Activated CD4-positive, alpha-beta T cell treated with anti-CD3 and anti-CD28 coated beads, Interleukin-10, Interleukin-2, amounts not matched to agents 100 ng/mL and 50 ng/mL, durations not matched to agents 16 hours and 8 hours (primary cell): ENCODE measurements around the gene EXPH5.
"Not testable (repeated sequence)": the region's sequence is repeated elsewhere in the genome, so short reads cannot be mapped to it uniquely, and the experiment has no call there.

Experiments used
- DNase-seq: peaks from one replicate; pipeline ENCODE4 v3.0.0-alpha.2; 2020

Gene EXPH5, protein sequence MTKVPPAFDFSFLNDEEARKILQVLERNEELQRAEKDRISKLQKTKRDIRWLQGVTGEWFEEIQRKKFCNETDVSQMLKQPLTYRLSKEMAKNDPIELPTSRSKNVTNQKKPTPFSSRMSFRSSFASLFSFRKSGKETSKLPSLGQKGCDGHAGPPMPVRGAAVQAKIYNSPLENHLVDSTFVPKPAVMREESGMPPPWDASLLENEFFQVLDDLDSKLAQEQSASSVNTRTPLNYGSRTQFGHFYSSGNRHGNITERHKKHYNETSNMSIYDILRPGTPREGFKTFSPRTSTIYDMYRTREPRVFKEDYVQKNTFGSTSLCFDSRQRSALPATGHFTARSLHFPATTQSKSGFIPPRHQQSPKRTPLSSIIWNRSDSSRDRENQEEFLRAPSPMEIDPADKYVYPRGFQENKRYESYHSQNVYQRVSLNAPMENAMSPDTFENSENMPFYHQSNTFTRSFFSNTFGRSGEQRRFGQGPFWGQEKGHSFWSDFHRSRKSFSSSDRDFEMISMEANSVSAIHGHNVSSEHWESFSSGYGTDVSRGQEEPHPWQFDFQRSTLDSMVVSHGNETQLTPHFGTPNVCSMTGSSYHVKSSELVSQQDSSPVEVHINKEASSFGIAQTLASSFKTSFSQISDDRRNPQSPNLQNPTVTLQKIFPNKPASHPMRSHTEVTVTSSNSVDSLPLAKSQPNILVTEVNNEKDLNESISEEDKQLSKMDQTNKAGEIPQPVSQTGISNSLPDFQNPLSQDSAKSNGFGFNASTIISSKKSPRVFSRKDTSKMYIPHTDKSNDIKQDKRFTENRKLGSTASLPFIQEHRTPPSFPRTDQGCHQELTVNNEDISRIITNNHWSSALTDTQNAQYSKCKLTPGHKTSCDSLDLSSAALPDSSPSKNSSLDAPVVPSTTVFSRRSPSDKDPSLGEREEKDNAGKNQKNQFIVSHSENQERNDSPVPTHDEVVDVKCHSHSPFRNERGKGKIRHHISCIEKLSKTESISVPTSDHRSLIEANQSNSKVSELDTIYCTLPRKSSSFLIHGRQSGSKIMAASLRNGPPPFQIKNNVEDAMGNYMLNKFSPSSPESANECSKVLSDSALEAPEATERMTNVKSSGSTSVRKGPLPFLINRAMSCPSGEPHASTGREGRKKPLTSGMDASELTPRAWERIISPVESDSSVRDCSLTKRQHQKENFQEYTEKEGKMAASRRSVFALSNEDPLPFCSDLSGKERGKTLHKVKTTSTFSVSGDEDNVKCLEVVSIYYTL (N-terminal part only)

DNA sequence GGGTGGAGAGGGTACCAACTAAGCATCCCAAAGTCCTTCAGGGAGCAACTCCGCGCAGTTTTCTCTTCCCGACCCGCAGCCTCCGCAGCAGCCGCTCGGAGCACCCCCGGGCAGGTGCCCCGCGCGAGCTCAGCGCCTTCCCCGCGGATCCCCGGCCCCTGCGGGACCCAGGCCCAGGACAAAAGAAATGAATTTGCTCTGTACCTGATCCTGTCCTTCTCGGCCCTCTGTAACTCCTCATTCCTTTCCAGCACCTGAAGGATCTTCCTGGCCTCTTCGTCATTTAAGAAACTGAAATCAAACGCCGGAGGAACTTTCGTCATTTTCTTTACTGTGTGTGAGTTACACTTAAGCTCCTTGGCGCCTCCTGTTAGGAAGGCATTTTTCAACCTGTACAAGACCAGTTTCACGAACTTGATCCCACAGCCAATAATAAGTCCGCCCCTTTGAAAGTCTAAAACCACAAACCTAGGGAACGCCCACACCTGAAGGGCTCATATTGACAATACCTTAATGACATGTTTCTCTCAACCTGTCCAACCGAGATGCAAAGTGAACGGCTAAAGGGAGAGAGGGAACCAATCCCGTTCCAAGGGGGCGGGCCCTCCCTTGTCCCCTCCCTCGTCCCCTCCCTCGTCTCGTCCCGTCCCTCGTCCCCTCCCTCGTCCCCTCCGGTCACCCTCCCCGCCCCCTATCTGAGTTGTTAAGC lies at the start of gene EXPH5:
EXPH5 (minus strand) TSS at position 555 of the 709 bp plus-strand sequence; CDS start at position 323, 232 bp downstream.
- DNase-seq = peak; percentile 88

GRCh38 chr11:108641752-108642151 lies 48.2 kb upstream of the EXPH5 start:
- DNase-seq = not testable (repeated sequence)

DNA sequence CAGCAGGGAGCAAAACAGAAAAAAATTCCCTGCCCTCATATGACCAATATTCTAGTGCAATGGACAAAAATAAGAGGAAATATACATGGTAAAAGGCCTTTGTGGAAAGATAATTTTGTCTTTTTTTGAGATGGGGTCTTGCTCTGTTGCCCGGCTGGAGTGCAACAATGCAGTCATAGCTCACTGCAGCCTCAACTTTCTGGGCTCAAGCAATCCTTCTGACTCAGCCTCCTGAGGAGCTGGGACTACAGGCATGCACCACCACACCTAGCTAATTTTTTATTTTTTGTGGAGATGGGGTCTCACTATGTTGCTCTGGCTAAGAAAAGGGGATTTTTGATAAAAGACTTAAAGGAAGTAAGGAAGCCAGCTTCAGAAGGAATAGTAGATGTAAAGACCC lies 45.6 kb upstream of the EXPH5 start:
- no peak for DNase-seq

- no peak for DNase-seq
Observed at GRCh38 chr11:108636222-108636621, 42.7 kb upstream of the EXPH5 start.

DNA sequence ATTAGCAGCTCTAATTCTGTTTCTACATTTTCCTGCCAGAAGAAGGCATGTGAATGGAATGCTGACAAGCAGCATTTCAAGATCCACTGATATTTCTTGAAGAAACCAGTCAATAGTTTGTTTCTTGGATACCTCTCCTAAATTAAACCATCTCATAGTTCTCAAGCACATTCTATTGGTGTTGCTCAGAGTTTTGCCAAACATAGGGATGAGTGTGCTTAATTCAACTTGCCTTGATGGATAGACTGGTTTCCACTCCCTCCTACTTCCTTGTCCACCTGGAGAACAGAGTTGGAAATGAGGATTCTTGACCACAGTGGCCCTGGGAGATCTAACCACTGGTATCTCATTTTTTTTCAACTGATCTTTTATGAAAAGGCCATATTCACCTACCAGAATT lies 41.5 kb upstream of the EXPH5 start:
- DNase-seq = no peak

DNA sequence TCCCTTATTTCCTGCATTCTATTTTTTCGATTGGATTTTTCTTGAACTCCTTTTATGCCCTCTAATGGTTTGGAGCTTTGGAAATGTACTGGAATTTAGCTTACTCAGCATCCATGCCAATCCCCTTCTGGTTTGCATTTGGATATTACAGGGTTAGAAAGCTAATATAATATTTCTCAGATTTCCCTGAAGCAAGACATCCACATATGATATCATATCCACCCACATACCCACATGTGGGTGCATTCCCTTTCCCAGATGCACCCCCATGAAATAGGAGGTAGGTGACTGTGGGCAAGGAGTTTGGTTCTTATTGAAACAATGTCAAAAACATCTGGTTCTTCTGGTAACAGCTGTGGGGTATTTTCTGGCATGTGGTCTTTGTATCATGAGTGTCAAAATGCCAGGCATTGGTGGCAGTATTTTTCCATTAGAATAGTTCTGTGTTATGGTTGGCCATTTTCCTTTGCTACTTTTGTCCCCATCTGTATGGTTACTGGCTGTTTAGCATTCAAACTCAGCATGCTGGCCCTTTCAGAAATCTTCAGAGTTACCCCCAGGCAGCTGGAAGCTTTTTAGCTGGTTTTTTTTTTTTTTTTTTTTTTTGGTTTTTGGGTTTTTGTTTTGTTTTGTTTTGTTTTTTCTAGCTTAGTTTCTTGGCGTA lies 38.6 kb upstream of the EXPH5 start:
- no peak for DNase-seq

GRCh38 chr11:108629274-108629673 lies 35.7 kb upstream of the EXPH5 start:
- DNase-seq = no peak

GRCh38 chr11:108628812-108629211 lies 35.2 kb upstream of the EXPH5 start:
- no peak for DNase-seq

GRCh38 chr11:108628326-108628725 lies 34.8 kb upstream of the EXPH5 start:
- DNase-seq = no peak

DNA sequence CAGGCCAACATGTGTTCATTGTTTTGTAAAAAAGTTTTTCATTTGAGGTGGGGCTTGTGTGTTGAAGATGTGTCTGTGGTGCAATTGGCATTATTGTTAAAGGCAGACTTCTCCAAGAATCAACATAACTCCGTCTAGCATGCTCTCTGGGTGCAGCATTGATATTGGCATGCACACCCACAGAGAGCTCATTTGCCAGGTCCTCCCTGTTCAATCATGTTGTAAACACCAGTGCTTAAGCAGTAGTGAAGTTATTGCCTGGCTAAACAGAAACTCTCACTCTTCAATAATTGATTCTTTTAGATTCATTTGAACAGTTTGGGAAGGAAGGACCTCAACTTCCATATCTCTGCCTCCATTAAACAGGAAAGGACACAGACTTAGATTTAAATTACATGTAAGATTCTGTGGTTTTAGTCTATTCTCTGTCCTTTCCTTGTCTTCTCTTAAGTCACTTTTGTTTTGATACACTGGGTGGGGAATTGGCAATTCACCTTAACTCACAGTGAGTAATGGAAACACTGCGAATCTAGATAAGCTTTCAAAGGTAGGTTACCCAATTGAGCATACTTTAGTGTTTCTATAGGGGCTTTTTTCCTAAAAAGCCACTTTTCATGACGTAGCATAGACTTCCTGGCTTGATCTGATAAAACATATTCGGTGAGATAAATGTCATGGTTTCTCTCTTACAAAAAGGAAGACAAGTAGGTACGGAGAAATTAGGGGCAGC lies 30.8 kb upstream of the EXPH5 start:
- no peak for DNase-seq

- no peak for DNase-seq
Observed at GRCh38 chr11:108622341-108622740, 28.8 kb upstream of the EXPH5 start.

DNA sequence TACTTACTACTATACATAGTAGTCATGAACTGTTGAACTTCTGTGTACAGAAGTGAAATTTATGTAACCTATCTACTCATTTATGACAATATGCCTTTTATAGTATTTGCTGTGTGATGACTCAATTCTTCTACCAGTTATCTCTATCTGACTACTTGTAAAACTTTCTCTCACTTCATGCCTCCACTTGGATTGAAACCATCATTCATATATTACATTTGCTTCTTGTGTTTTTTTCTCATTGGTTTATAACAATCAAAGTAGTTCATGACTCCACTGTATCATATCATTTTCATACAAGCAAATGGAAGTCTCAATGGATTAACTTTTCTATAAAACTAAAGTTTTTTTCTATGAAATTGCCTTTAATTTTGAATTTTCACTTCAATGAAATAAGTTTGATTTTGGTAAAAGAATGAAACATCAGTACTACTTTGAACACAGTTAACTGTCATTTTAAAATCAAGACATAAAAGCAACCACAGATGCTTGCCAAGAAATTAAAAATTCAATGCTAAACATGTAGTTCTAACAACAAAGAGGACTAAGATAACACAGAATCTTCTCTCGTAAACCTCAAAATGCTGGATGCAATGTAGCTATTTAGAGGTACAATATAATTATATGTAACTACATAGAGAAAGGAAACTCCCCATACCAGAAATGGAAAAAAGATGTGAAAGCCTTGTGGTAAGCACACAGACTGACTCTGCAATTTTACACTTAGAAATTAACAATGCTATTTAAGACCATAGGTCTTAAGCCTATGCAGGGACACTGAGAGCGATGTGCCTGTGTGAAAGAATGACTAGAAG lies 27.6 kb upstream of the EXPH5 start:
- DNase-seq = peak; percentile 64

DNA sequence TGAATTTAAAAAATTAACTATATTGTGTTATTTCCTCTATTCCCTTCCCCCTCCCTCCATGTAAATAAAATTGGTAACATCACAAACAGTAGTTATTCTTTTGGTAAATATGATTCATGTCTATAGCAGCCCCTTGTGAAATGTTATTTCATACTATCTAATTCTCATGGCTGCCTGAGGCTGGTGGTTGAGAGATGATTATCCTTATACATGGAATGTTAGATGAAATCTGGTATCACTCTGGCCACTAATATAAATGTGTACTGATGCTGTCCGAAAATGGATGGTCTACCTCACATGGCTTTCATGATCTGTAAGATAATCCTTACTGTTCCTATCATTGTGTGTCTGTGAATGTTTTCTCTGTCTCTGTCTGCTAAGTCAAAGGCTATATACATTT lies 25.0 kb upstream of the EXPH5 start:
- no peak for DNase-seq

GRCh38 chr11:108617055-108617454 lies 23.5 kb upstream of the EXPH5 start:
- DNase-seq = no peak

DNA sequence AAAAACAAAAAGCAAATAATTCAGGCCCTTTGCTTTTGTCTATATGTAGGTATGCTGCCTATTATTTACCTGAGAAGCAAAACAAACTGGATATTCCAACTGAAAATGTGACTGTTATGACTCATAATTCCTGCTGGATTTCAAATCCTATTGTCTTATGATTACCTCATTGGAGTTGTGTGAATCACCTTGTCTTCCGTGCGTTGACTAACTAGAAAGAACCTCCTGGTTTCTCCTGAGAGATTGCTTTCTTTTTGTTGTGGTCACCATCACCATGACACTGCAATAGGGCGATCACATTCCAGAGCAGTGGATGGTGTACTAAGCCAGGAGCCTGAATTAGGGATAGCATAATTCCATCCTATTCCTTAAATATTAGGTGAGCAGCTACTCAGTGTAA lies 23.0 kb upstream of the EXPH5 start:
- no peak for DNase-seq

DNA sequence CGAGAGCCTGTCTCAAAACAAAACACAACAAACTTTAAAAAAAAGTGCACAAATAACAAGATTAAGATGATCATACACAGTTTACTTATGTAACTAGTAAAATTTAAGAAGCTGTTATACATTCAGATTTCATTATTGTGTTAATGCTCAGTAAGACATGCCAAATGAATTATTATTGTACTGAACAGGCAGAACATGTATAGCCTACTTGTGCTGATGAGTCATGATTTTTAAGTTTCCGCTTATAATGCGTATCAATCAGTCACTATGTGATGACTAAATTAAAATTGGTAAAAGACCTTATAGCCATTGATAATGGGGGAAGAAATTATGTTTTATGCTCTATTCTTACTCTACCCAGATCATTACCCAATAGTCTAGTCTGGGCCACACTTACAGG lies 20.5 kb upstream of the EXPH5 start:
- DNase-seq = no peak

GRCh38 chr11:108609682-108610081 lies 16.1 kb upstream of the EXPH5 start:
- DNase-seq = no peak

DNA sequence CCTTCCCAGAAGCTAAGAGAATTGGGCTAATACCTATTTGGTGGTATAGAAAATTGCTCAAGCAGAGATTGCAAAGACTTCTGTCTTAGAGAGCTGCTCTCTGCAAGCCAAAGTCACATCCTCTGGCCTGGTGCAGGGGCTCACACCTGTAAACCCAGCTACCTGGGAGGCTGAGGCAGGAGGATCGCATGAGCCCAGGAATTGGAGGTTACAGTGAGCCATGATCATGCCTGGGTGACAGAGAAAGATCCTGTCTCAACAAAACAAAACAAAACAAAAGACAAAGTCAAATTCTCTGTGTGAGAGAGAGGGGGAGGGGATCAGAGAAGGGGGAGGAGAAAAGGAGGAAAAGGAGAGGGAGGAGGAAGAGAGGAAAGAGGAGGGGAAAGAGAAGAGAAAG lies 15.0 kb upstream of the EXPH5 start:
- no peak for DNase-seq

DNA sequence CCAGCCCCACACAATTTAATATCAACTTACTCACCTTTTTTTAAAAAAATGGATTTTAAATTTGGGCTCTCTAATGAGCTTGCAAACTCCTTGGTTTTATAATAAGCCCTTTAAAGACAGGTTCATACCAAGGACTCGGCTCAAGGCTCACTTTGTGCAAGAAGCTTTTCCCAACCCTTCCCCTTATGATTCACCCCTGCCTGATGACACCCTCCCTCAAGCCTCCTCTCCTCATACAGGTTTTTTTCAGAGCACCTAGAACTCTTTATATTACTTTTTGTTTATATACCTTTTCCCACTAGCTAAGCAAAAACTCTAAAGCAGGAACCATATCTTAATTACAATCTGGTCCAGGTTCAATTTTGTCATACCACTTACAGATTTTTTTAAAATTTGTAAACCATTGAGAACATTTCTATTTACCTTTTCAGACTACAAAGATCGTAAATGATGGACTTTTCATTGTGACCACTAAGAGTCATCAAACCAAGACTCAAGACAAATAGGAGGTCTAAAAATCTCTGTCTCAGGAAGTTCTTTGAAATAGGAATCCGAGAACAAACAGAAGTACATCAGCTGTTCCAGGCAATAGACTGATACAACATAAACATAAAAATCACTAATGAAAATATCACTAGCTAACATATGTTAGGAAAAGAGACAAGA lies 13.1 kb upstream of the EXPH5 start:
- DNase-seq = no peak

GRCh38 chr11:108606070-108606469 lies 12.5 kb upstream of the EXPH5 start:
- DNase-seq = no peak
